HepG2 (cell line): ENCODE measurements around the gene SUZ12.
"Not testable (repeated sequence)": the region's sequence is repeated elsewhere in the genome, so short reads cannot be mapped to it uniquely, and the experiment has no call there.

Experiments used
- NFYB ChIP-seq: sonication (generic); formaldehyde crosslinking; IDR thresholded peaks from 2 replicates; pipeline ENCODE4 v1.4.0; 2020; ENCODE audit warnings: missing genetic modification reagents
- SETDB1 ChIP-seq: sonication (generic); formaldehyde crosslinking; IDR thresholded peaks from 2 replicates; pipeline ENCODE4 v1.5.1; 2020; ENCODE audit warnings: missing genetic modification reagents, mild to moderate bottlenecking, borderline replicate concordance
- ZNF737 ChIP-seq: sonication (generic); formaldehyde crosslinking; IDR thresholded peaks from 2 replicates; pipeline ENCODE4 v1.5.0; 2020; ENCODE audit warnings: missing genetic modification reagents, mild to moderate bottlenecking, borderline replicate concordance
- TF ChIP-seq, protein P1 (sequence below), 2 experiments: sonication (generic) in 1 of 2; formaldehyde crosslinking in 1 of 2; IDR thresholded peaks; 2 replicates each; pipeline versions ENCODE4 v1.4.0 to v1.6.1; 2018 to 2020; ENCODE audit warnings: missing genetic modification reagents in 2 of 2, borderline replicate concordance in 1 of 2, low read depth in 1 of 2, mild to moderate bottlenecking in 1 of 2, missing biosample characterization in 1 of 2
- TF ChIP-seq, protein P2 (sequence below): sonication (generic); formaldehyde crosslinking; IDR thresholded peaks from 2 replicates; pipeline ENCODE4 v1.5.0; 2020; ENCODE audit warnings: missing genetic modification reagents

DNA sequence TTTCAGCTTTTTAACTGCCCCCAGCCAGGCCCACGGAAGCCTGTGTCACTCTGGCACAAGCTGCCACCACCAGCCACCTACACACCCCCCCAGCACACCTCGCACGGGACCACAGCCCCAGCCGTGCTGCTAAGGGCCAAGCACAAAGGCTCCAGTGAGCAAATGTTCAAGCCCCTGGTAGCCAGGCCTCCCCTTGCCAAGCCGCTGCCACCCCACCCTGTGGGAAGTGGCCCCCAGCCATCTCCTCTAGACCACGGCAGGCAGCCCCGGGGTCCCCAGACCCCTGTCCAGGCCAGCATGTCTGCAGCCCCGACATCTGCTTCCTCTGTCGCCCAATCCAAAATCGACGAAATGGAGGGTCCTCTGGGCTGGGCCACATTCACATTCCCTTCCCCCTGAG is 105.5 kb downstream of the SUZ12 start:
- TF ChIP-seq, protein P1, sequence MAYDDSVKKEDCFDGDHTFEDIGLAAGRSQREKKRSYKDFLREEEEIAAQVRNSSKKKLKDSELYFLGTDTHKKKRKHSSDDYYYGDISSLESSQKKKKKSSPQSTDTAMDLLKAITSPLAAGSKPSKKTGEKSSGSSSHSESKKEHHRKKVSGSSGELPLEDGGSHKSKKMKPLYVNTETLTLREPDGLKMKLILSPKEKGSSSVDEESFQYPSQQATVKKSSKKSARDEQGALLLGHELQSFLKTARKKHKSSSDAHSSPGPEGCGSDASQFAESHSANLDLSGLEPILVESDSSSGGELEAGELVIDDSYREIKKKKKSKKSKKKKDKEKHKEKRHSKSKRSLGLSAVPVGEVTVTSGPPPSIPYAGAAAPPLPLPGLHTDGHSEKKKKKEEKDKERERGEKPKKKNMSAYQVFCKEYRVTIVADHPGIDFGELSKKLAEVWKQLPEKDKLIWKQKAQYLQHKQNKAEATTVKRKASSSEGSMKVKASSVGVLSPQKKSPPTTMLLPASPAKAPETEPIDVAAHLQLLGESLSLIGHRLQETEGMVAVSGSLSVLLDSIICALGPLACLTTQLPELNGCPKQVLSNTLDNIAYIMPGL (CRISPR knock-in tag; IDR thresholded peaks at IDR 0.05; ENCODE audit: borderline replicate concordance in 1 of 2, low read depth in 1 of 2): not testable (repeated sequence)
- TF ChIP-seq, protein P2, sequence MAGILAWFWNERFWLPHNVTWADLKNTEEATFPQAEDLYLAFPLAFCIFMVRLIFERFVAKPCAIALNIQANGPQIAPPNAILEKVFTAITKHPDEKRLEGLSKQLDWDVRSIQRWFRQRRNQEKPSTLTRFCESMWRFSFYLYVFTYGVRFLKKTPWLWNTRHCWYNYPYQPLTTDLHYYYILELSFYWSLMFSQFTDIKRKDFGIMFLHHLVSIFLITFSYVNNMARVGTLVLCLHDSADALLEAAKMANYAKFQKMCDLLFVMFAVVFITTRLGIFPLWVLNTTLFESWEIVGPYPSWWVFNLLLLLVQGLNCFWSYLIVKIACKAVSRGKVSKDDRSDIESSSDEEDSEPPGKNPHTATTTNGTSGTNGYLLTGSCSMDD (CRISPR knock-in tag): not testable (repeated sequence)
- not testable (repeated sequence) for TF ChIP-seq NFYB, SETDB1, ZNF737 (CRISPR knock-in tag)
